ENCODE data around the gene INTS4. TPM values are rescaled to one million over a fixed set of nuclear protein-coding genes. Genes with fewer than 3 reads are reported as not detected.

Gene INTS4
- total and polyA plus RNA-seq, 2 of the 4 experiments (the other 2 are of a cell fraction) = 24.0 to 52.5 TPM

GRCh38 chr11:77967753-77968152 is 26.7 kb downstream of the INTS4 start:
- intact Hi-C loops (cut with micrococcal nuclease) = no loop called here
- POLR2A ChIA-PET (ENCODE audit: unreplicated experiment) = no interaction called here
- no peak overlapping the region for H2BK20ac ChIP-seq (ENCODE audit: low read depth, low read length)

More at GRCh38 chr11:77967753-77968152, 26.7 kb downstream of the INTS4 start:
- Histone ChIP-seq H4K91ac (ENCODE audit: insufficient read depth, low read depth, low read length) (no peak overlapping the region), H3K4ac (ENCODE audit: low read depth, low read length) (no peak overlapping the region), H3K4me3 (ENCODE audit: insufficient read depth, low read depth, low read length) (no peak overlapping the region), H3K18ac (ENCODE audit: low read depth, low read length) (no peak overlapping the region), H3K23ac (ENCODE audit: low read depth, low read length) (no peak overlapping the region), H3K4me2 (ENCODE audit: low read depth, low read length) (no peak overlapping the region), H4K20me1 (ENCODE audit: insufficient read depth, low read length) (no peaks in the 10 kb centered on the region), H2BK120ac (ENCODE audit: low read depth, low read length) (no peak overlapping the region), H2AK5ac (ENCODE audit: low read depth, low read length) (no peak overlapping the region), H3K4me1 (ENCODE audit: control insufficient read depth, insufficient read depth, low read length) (no peaks in the 10 kb centered on the region), H3K14ac (replicated peaks; ENCODE audit: low read depth, low read length) (no peak overlapping the region), H3K79me1 (ENCODE audit: low read depth in 1 of 2, low read length in 2 of 2) (no peaks in the 10 kb centered on the region; a peak in 1 of 4 replicates), H2BK5ac (ENCODE audit: low read depth, low read length, poor library complexity, severe bottlenecking) (no peak overlapping the region), H4K8ac (ENCODE audit: low read depth in 2 of 2, low read length in 2 of 2) (no peak overlapping the region), H3K9me1 (ENCODE audit: insufficient read depth, low read length) (no peaks in the 10 kb centered on the region), H3K27ac (ENCODE audit: insufficient read depth, low read length) (no peak overlapping the region), H3K9ac (ENCODE audit: low read depth, low read length) (no peak overlapping the region), H3K9me3 (ENCODE audit: control insufficient read depth, insufficient read depth, low read length) (no peaks in the 10 kb centered on the region), H2AK9ac (replicated peaks; ENCODE audit: low read depth, low read length, poor library complexity) (no peak overlapping the region), H4K5ac (ENCODE audit: low read depth, low read length) (no peak overlapping the region), H2BK15ac (ENCODE audit: low read depth, low read length) (no peak overlapping the region), H3K36me3 (ENCODE audit: control insufficient read depth, insufficient read depth, low read length) (peaks cover 5% of the 10 kb centered on the region), H3K56ac (ENCODE audit: extremely low read depth, insufficient read depth, low read length) (no peak overlapping the region), H2AFZ (replicated peaks; ENCODE audit: low read length, poor library complexity) (no peak overlapping the region), H3K27me3 (ENCODE audit: control insufficient read depth, insufficient read depth, low read length) (no peaks in the 10 kb centered on the region)
- CTCF ChIA-PET = no interaction called here
- dilution Hi-C loops (cut with HindIII; ENCODE audit: low sequenced_read_pairs, unreplicated experiment) (no loop called here), in situ Hi-C loops (cut with MboI; ENCODE audit: low sequenced_read_pairs) (no loop called here)
- DNase-seq = no peak
- no TSS peak for BruUV-seq (replicated peaks)
- TF ChIP-seq MXI1 (IDR thresholded peaks at IDR 0.05; ENCODE audit: borderline replicate concordance, low read depth, low read length) (no peak), RFX5 (IDR thresholded peaks at IDR 0.05; ENCODE audit: low read depth, low read length) (no peak), CTCF (conservative IDR thresholded peaks at IDR 0.05; ENCODE audit: low read depth, low read length) (no peak), BHLHE40 (IDR thresholded peaks at IDR 0.05; ENCODE audit: low read depth, low read length) (no peak), FOS (IDR thresholded peaks at IDR 0.05; ENCODE audit: low read depth, low read length) (no peak), RAD21 (IDR thresholded peaks at IDR 0.05; ENCODE audit: low read length) (no peak), RCOR1 (IDR thresholded peaks at IDR 0.05; ENCODE audit: insufficient replicate concordance, low read length) (no peak), USF2 (IDR thresholded peaks at IDR 0.05; ENCODE audit: low read depth, low read length) (no peak), NFE2L2 (IDR thresholded peaks at IDR 0.05; ENCODE audit: low read depth, low read length) (no peak), MAFK (IDR thresholded peaks at IDR 0.05; ENCODE audit: low read depth, low read length) (no peak), POLR2A (IDR thresholded peaks at IDR 0.05; ENCODE audit: low read depth, low read length) (no peak)
- no peak for ATAC-seq (ENCODE audit: low read depth)

Data from IMR-90 (cell line).